H1 (cell line): ENCODE measurements around the gene ARID5A. TPM values are rescaled to one million over a fixed set of nuclear protein-coding genes. Genes with fewer than 3 reads are reported as not detected.

Experiments used
- CEBPB ChIP-seq: IDR thresholded peaks from 2 replicates; pipeline ENCODE4 v1.6.1; 2012; ENCODE audit warnings: low read depth, low read length
- MAFK ChIP-seq: IDR thresholded peaks from 2 replicates; pipeline ENCODE4 v1.6.1; 2012; ENCODE audit warnings: low read depth, mild to moderate bottlenecking, improper control_type of control experiment, low read length
- RAD21 ChIP-seq, 2 experiments: IDR thresholded peaks in 1 of 2; conservative IDR thresholded peaks in 1 of 2; 2 replicates each; pipeline ENCODE4 v1.6.1; 2011; ENCODE audit warnings: low read depth in 2 of 2, low read length in 2 of 2, improper control_type of control experiment in 1 of 2, inconsistent platforms in 1 of 2, mild to moderate bottlenecking in 1 of 2, moderate library complexity in 1 of 2
- TAF7 ChIP-seq: optimal IDR thresholded peaks from 2 replicates; pipeline ENCODE3; 2011; ENCODE audit warnings: low read depth, mild to moderate bottlenecking, inconsistent platforms, low read length, moderate library complexity, borderline replicate concordance
- polyA plus RNA-seq, 7 experiments: library from polyadenylated mRNA; depleted of rRNA in 3 of 7; stranded (reverse) in 5 of 7; unstranded in 2 of 7; fragments of >200 nt in 5 of 7; fragments of 200-250 nt in 2 of 7; gene quantifications; 1 replicate in 5 of 7; 2 replicates in 1 of 7; 4 replicates in 1 of 7; pipeline versions ENCODE4 v1.2.1 to v1.2.3, GENCODE V29; 2011 to 2013; ENCODE audit warnings: missing spikeins in 2 of 7, mixed read lengths in 2 of 7
- total RNA-seq: library from RNA; stranded (reverse); fragmentation: NEBNext Ultra II Directional; extraction: Animal tissue kit (Norgen Biotek cat#: 25700); gene quantifications from 2 replicates; pipeline ENCODE4 v1.2.1, GENCODE V29; 2021
- TF ChIP-seq, protein P1 (sequence below): IDR thresholded peaks from 2 replicates; pipeline ENCODE4 v1.6.1; 2012; ENCODE audit warnings: low read length, inconsistent platforms

ARID5A gene
- total and polyA plus RNA-seq, 2 of the 8 experiments (the other 6 are each of a cell fraction or from before 2014, with no cell fraction given): 3.3 to 5.3 TPM

- TF ChIP-seq MAFK: no peak
- TF ChIP-seq TAF7: no peak
- no peak for TF ChIP-seq CEBPB
- TF ChIP-seq RAD21 (IDR thresholded peaks at IDR 0.05 in 1 of 2, conservative IDR thresholded peaks at IDR 0.05 in 1 of 2; ENCODE audit: low read depth in 2 of 2, low read length in 2 of 2): no peak
- TF ChIP-seq, protein P1, sequence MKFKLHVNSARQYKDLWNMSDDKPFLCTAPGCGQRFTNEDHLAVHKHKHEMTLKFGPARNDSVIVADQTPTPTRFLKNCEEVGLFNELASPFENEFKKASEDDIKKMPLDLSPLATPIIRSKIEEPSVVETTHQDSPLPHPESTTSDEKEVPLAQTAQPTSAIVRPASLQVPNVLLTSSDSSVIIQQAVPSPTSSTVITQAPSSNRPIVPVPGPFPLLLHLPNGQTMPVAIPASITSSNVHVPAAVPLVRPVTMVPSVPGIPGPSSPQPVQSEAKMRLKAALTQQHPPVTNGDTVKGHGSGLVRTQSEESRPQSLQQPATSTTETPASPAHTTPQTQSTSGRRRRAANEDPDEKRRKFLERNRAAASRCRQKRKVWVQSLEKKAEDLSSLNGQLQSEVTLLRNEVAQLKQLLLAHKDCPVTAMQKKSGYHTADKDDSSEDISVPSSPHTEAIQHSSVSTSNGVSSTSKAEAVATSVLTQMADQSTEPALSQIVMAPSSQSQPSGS: no peak
Measured at GRCh38 chr2:96530144-96530430, 6.5 kb upstream of the ARID5A start (continued).
